DND-41 (cell line): ENCODE measurements around the gene PTPRD.

Experiments
- ATAC-seq: fragments of 200-7000 bp; cut with Tn5 transposase; 3 replicates; pipeline ENCODE4 v1.9.1; 2021; ENCODE audit warnings: low read depth; ENCODE audit not compliant: insufficient read depth
- DNase-seq: peaks from one replicate; pipeline ENCODE4 v3.0.0-alpha.2; 2020
- H2AFZ ChIP-seq: 2 replicates; pipeline ENCODE4 v1.6.0; 2012; ENCODE audit warnings: low read depth, low read length
- H3K27ac ChIP-seq: 2 replicates; pipeline ENCODE4 v1.5.1; 2012; ENCODE audit warnings: low read length, inconsistent platforms
- H3K27me3 ChIP-seq: fragments of 200-600 bp; sonication (generic); 2 replicates; pipeline ENCODE4 v1.6.0; 2012; ENCODE audit warnings: low read length, mild to moderate bottlenecking, inconsistent platforms; ENCODE audit not compliant: insufficient read depth, poor library complexity
- H3K36me3 ChIP-seq: 2 replicates; pipeline ENCODE4 v1.5.1; 2012; ENCODE audit warnings: low read length, inconsistent platforms; ENCODE audit not compliant: insufficient read depth
- H3K4me1 ChIP-seq: 2 replicates; pipeline ENCODE4 v1.5.1; 2012; ENCODE audit warnings: mild to moderate bottlenecking, low read length; ENCODE audit not compliant: insufficient read depth
- H3K4me2 ChIP-seq: 2 replicates; pipeline ENCODE4 v1.6.0; 2012; ENCODE audit warnings: mild to moderate bottlenecking, moderate library complexity, low read length, inconsistent platforms; ENCODE audit not compliant: insufficient read depth
- H3K4me3 ChIP-seq, 2 experiments: fragments of 200-600 bp in 1 of 2; shearing (Covaris generic) in 1 of 2; 2 replicates each; pipeline ENCODE4 v1.5.1; 2012 to 2016; ENCODE audit warnings: inconsistent platforms in 2 of 2, low read length in 2 of 2, mild to moderate bottlenecking in 2 of 2, low read depth in 1 of 2, moderate library complexity in 1 of 2
- H3K79me2 ChIP-seq: 2 replicates; pipeline ENCODE4 v1.6.0; 2012; ENCODE audit warnings: low read length, inconsistent platforms; ENCODE audit not compliant: insufficient read depth
- H3K9ac ChIP-seq: 2 replicates; pipeline ENCODE4 v1.6.0; 2012; ENCODE audit warnings: low read depth, mild to moderate bottlenecking, inconsistent platforms, low read length, moderate library complexity
- H3K9me3 ChIP-seq: 2 replicates; pipeline ENCODE4 v1.5.1; 2012; ENCODE audit warnings: low read length, moderate library complexity, mild to moderate bottlenecking, inconsistent platforms; ENCODE audit not compliant: insufficient read depth, severe bottlenecking
- H4K20me1 ChIP-seq: 2 replicates; pipeline ENCODE4 v1.6.0; 2012; ENCODE audit warnings: low read length; ENCODE audit not compliant: insufficient read depth
- EZH2 ChIP-seq: IDR thresholded peaks from 3 replicates; pipeline ENCODE4 v1.6.1; 2012; ENCODE audit warnings: borderline replicate concordance, low read depth, mild to moderate bottlenecking, moderate library complexity, low read length, inconsistent platforms; ENCODE audit not compliant: severe bottlenecking
- TF ChIP-seq, protein P1 (sequence below): IDR thresholded peaks from 2 replicates; pipeline ENCODE4 v1.5.1; 2012; ENCODE audit warnings: borderline replicate concordance, low read length, moderate library complexity, mild to moderate bottlenecking; ENCODE audit not compliant: poor library complexity, severe bottlenecking; ENCODE audit errors: extremely low read depth

Gene PTPRD

GRCh38 chr9:9556865-9557803 lies 1055.7 kb downstream of the PTPRD start:
- ATAC-seq (no peak), DNase-seq (no peak)
- Histone ChIP-seq H3K4me1 (no peaks in the 10 kb centered on the region), H3K9me3 (no peaks in the 10 kb centered on the region), H3K4me2 (no peak overlapping the region), H3K27me3 (no peaks in the 10 kb centered on the region), H2AFZ (no peak overlapping the region), H3K9ac (no peak overlapping the region), H3K4me3 (no peak overlapping the region), H3K79me2 (no peaks in the 10 kb centered on the region), H3K36me3 (no peaks in the 10 kb centered on the region), H4K20me1 (no peaks in the 10 kb centered on the region), H3K27ac (no peak overlapping the region)
- TF ChIP-seq, protein P1, sequence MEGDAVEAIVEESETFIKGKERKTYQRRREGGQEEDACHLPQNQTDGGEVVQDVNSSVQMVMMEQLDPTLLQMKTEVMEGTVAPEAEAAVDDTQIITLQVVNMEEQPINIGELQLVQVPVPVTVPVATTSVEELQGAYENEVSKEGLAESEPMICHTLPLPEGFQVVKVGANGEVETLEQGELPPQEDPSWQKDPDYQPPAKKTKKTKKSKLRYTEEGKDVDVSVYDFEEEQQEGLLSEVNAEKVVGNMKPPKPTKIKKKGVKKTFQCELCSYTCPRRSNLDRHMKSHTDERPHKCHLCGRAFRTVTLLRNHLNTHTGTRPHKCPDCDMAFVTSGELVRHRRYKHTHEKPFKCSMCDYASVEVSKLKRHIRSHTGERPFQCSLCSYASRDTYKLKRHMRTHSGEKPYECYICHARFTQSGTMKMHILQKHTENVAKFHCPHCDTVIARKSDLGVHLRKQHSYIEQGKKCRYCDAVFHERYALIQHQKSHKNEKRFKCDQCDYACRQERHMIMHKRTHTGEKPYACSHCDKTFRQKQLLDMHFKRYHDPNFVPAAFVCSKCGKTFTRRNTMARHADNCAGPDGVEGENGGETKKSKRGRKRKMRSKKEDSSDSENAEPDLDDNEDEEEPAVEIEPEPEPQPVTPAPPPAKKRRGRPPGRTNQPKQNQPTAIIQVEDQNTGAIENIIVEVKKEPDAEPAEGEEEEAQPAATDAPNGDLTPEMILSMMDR, result no peak
- no peak for TF ChIP-seq EZH2

GRCh38 chr9:9552665-9553064 lies 1060.1 kb downstream of the PTPRD start:
- no peaks in the 10 kb centered on the region for H3K4me1 ChIP-seq
- H4K20me1 ChIP-seq, result no peaks in the 10 kb centered on the region
- H2AFZ ChIP-seq, result no peak overlapping the region
- H3K79me2 ChIP-seq, result no peaks in the 10 kb centered on the region
- H3K9me3 ChIP-seq, result no peaks in the 10 kb centered on the region
- H3K9ac ChIP-seq, result no peak overlapping the region
- H3K27me3 ChIP-seq, result no peaks in the 10 kb centered on the region
- H3K36me3 ChIP-seq, result no peaks in the 10 kb centered on the region
- ATAC-seq, result no peak
- DNase-seq, result no peak
- no peak overlapping the region for H3K4me2 ChIP-seq
- TF ChIP-seq, protein P1, result no peak
- no peak for TF ChIP-seq EZH2
- no peak overlapping the region for H3K27ac ChIP-seq
- H3K4me3 ChIP-seq, result no peak overlapping the region

DNA sequence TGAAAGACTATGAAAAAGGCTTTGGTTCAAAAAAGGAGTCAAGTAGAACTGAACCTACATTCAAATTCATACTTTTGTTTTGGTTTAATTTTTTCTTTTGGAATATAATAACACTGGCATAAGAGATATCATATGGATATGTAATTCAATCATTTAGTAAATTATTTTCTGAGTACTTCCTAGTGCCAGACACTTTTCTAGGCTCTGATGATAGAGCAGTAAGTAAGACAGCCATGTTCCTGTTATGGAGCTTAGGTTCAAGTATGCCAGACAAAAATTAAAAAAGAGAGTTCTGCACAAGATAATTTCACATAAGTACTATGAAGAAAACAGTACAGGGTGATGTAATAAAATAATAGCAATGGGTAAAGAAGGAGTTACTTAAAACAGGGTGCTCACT lies 1074.0 kb downstream of the PTPRD start:
- Histone ChIP-seq H3K4me2 (no peak overlapping the region), H3K4me1 (peaks cover 10% of the 10 kb centered on the region; the same call in 1 of the 2 replicates), H3K36me3 (no peaks in the 10 kb centered on the region), H2AFZ (no peak overlapping the region), H3K9me3 (no peaks in the 10 kb centered on the region), H4K20me1 (no peaks in the 10 kb centered on the region), H3K27me3 (no peaks in the 10 kb centered on the region), H3K9ac (no peak overlapping the region), H3K79me2 (no peaks in the 10 kb centered on the region), H3K4me3 (no peak overlapping the region), H3K27ac (no peak overlapping the region)
- no peak for DNase-seq
- no peak for TF ChIP-seq EZH2
- TF ChIP-seq, protein P1, result no peak
- ATAC-seq, result no peak
